Endothelial cell of umbilical vein (primary cell): ENCODE results near the gene SETD2. TPM values are rescaled to one million over a fixed set of nuclear protein-coding genes. Genes with fewer than 3 reads are reported as not detected.

ENCODE experiments used
- BruUV-seq: library from RNA; stranded (reverse); fragments of 400-500 nt; replicated peaks from 2 replicates; lab custom pipeline; 2021; lab: Mats Ljungman, UMichigan
- CTCF ChIA-PET: fragments of 300-600, 350-600 bp; sonication (Branson Sonifier 250); formaldehyde crosslinking; loops from one replicate; lab custom pipeline; 2021; ENCODE audit warnings: antibody characterized with exemption, inconsistent platforms; lab: Charles Lee
- POLR2A ChIA-PET: fragments of 300-600, 350-600 bp; sonication (Branson Sonifier 250); formaldehyde crosslinking; loops from one replicate; lab custom pipeline; 2021; ENCODE audit warnings: antibody characterized with exemption, inconsistent platforms; lab: Charles Lee
- DNase-seq: peaks from one replicate; pipeline ENCODE4 v3.0.0-alpha.2; 2011; ENCODE audit warnings: low read depth, low spot score
- FAIRE-seq: peaks from 2 replicates; lab custom pipeline; 2011; peaks lifted over from hg19 to GRCh38; lab: Jason Lieb, UNC
- H2AFZ ChIP-seq: 2 replicates; pipeline ENCODE4 v1.6.0; 2012; ENCODE audit warnings: low read depth, low read length, control low read depth, inconsistent platforms
- H3K27ac ChIP-seq: 2 replicates; pipeline ENCODE4 v1.5.1; 2011; ENCODE audit warnings: low read depth, mild to moderate bottlenecking, control low read depth, low read length, moderate library complexity; ENCODE audit not compliant: insufficient read depth
- H3K27me3 ChIP-seq, 2 experiments: 2 replicates each; pipeline versions ENCODE4 v1.6.0 to v1.6.1; 2011; ENCODE audit warnings: low read length in 2 of 2, mixed read lengths in 1 of 2; ENCODE audit not compliant: control insufficient read depth in 2 of 2, insufficient read depth in 2 of 2
- H3K36me3 ChIP-seq, 2 experiments: 2 replicates in 1 of 2; 3 replicates in 1 of 2; pipeline ENCODE4 v1.5.1; 2011; ENCODE audit warnings: low read length in 2 of 2, mild to moderate bottlenecking in 1 of 2, moderate library complexity in 1 of 2; ENCODE audit not compliant: control insufficient read depth in 2 of 2, insufficient read depth in 2 of 2; ENCODE audit errors: extremely low read depth in 1 of 2
- H3K4me1 ChIP-seq: 3 replicates; pipeline ENCODE4 v1.5.1; 2011; ENCODE audit warnings: mild to moderate bottlenecking, low read length; ENCODE audit not compliant: control insufficient read depth, insufficient read depth; ENCODE audit errors: extremely low read depth
- H3K4me2 ChIP-seq: 2 replicates; pipeline ENCODE4 v1.6.1; 2011; ENCODE audit warnings: low read length, control low read depth, mixed read lengths; ENCODE audit not compliant: insufficient read depth
- H3K4me3 ChIP-seq, 3 experiments: fragments of 200-600 bp in 1 of 3; sonication (generic), shearing (Covaris generic) in 1 of 3; replicated peaks in 1 of 3; 2 replicates each; pipeline ENCODE4 v1.5.1; 2011 to 2016; ENCODE audit warnings: control low read depth in 3 of 3, low read length in 3 of 3, mild to moderate bottlenecking in 2 of 3, inconsistent platforms in 1 of 3, low read depth in 1 of 3, moderate library complexity in 1 of 3; ENCODE audit not compliant: insufficient read depth in 1 of 3
- H3K79me2 ChIP-seq: 2 replicates; pipeline ENCODE4 v1.6.0; 2012; ENCODE audit warnings: low read length, inconsistent platforms; ENCODE audit not compliant: control insufficient read depth, insufficient read depth
- H3K9ac ChIP-seq: replicated peaks from 2 replicates; pipeline ENCODE3; 2011; ENCODE audit warnings: low read length, control low read depth; ENCODE audit not compliant: insufficient read depth; ENCODE audit errors: extremely low read depth
- H3K9me1 ChIP-seq: replicated peaks from 3 replicates; pipeline ENCODE4 v1.6.0; 2011; ENCODE audit warnings: mild to moderate bottlenecking, low read length; ENCODE audit not compliant: control insufficient read depth, insufficient read depth; ENCODE audit errors: extremely low read depth
- H3K9me3 ChIP-seq: replicated peaks from 2 replicates; pipeline ENCODE4 v1.5.1; 2012; ENCODE audit warnings: low read length, inconsistent platforms; ENCODE audit not compliant: control insufficient read depth, insufficient read depth
- H4K20me1 ChIP-seq: replicated peaks from 2 replicates; pipeline ENCODE3; 2011; ENCODE audit warnings: mild to moderate bottlenecking, low read length; ENCODE audit not compliant: control insufficient read depth, insufficient read depth; ENCODE audit errors: extremely low read depth
- EZH2 ChIP-seq: IDR thresholded peaks from 2 replicates; pipeline ENCODE4 v1.6.1; 2012; ENCODE audit warnings: borderline replicate concordance, low read depth, mild to moderate bottlenecking, moderate library complexity, low read length, inconsistent platforms; ENCODE audit not compliant: severe bottlenecking
- FOS ChIP-seq: IDR thresholded peaks from 2 replicates; pipeline ENCODE4 v1.6.1; 2011; ENCODE audit warnings: mild to moderate bottlenecking, low read length, moderate library complexity, borderline replicate concordance; ENCODE audit not compliant: insufficient read depth
- GATA2 ChIP-seq: IDR thresholded peaks from 2 replicates; pipeline ENCODE4 v1.7.0; 2011; ENCODE audit warnings: low read depth, mild to moderate bottlenecking, moderate library complexity, mixed read lengths, low read length; ENCODE audit not compliant: insufficient read length, insufficient read depth
- JUN ChIP-seq: IDR thresholded peaks from 2 replicates; pipeline ENCODE4 v1.6.1; 2011; ENCODE audit warnings: borderline replicate concordance, low read depth; ENCODE audit not compliant: insufficient read length, insufficient read depth
- MYC ChIP-seq: IDR thresholded peaks from one replicate; pipeline ENCODE4 v1.6.1; 2011; ENCODE audit warnings: mild to moderate bottlenecking, low read depth, low read length
- POLR2A ChIP-seq: IDR thresholded peaks from 2 replicates; pipeline ENCODE4 v1.6.1; 2012; ENCODE audit warnings: low read depth, mild to moderate bottlenecking, control low read depth, low read length
- POLR2AphosphoS5 ChIP-seq: IDR thresholded peaks from 2 replicates; pipeline ENCODE4 v1.6.1; 2012; ENCODE audit warnings: low read depth, mild to moderate bottlenecking, control low read depth, low read length, moderate library complexity; ENCODE audit not compliant: insufficient read depth
- dilution Hi-C: fragments of 300-500 bp; cut with MboI; formaldehyde crosslinking; loops from one replicate; pipeline ENCODE4 v1.15.0; 2019; ENCODE audit warnings: low sequenced_read_pairs; ENCODE audit not compliant: extremely low pct_ligation_motif_present
- intact Hi-C: fragments of 100-400 bp; cut with micrococcal nuclease; formaldehyde crosslinking; loops from one replicate; pipeline ENCODE4 v1.10.0; 2022
- polyA plus RNA-seq, 4 experiments: library from polyadenylated mRNA; depleted of rRNA in 3 of 4; stranded (reverse) in 3 of 4; unstranded in 1 of 4; fragments of >200 nt; gene quantifications; 2 replicates each; pipeline versions ENCODE4 v1.2.1 to v1.2.3, GENCODE V29; 2011 to 2012; ENCODE audit warnings: missing spikeins in 1 of 4
- total RNA-seq: library from RNA; stranded (reverse); gene quantifications from 2 replicates; pipeline ENCODE4 v1.2.3, GENCODE V29; 2021
- TF ChIP-seq, protein P1 (sequence below), 2 donors: IDR thresholded peaks; 1 replicate in 1 of 2; 2 replicates in 1 of 2; pipeline ENCODE4 v1.5.1; 2011; ENCODE audit warnings: low read length in 2 of 2, mild to moderate bottlenecking in 2 of 2, moderate library complexity in 2 of 2, control low read depth in 1 of 2, inconsistent platforms in 1 of 2, low read depth in 1 of 2; ENCODE audit not compliant: insufficient read depth in 1 of 2; ENCODE audit errors: extremely low read depth in 1 of 2
- TF ChIP-seq, protein P2 (sequence below): IDR thresholded peaks from 2 replicates; pipeline ENCODE4 v1.6.1; 2011; ENCODE audit not compliant: insufficient read depth, insufficient read length

SETD2 gene
- total and polyA plus RNA-seq, 2 donors (not counting 3 experiments of a cell fraction or from before 2014, with no cell fraction given), result 13.7 to 41.4 TPM

DNA sequence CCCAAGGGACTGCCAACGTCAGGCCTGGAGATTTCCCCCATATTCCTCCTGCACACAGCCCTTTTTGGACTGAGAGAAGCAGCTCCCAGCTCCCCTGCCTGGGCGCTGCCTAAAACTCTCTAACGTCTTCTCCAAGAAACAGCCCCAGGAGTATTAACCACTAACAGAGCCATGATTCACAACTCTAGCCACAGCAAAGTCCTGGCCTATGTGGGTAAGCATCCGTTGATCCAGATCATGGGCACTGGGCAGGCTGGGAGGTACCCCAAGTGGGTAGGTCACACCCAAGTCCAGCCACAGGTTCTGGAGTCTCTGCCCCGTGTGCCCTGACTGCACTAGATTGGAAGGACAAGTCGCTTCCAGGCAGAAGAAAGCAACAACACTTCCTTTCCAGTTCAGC lies 152.5 kb downstream of the SETD2 start:
- Histone ChIP-seq H3K4me2 (no peak overlapping the region), H4K20me1 (no peaks in the 10 kb centered on the region), H2AFZ (no peak overlapping the region), H3K9me3 (no peaks in the 10 kb centered on the region), H3K4me1 (peaks cover 6% of the 10 kb centered on the region), H3K79me2 (no peaks in the 10 kb centered on the region), H3K9me1 (no peaks in the 10 kb centered on the region), H3K27ac (no peak overlapping the region), H3K36me3 (peaks cover 0 to 2% of the 10 kb centered on the region in 2 experiments), H3K9ac (no peak overlapping the region), H3K4me3 (no peak overlapping the region), H3K27me3 (no peaks in the 10 kb centered on the region)
- FAIRE-seq (no peak), DNase-seq (no peak)
- TF ChIP-seq POLR2A (no peak), POLR2AphosphoS5 (no peak), GATA2 (no peak), JUN (no peak)
- TF ChIP-seq, protein P1, sequence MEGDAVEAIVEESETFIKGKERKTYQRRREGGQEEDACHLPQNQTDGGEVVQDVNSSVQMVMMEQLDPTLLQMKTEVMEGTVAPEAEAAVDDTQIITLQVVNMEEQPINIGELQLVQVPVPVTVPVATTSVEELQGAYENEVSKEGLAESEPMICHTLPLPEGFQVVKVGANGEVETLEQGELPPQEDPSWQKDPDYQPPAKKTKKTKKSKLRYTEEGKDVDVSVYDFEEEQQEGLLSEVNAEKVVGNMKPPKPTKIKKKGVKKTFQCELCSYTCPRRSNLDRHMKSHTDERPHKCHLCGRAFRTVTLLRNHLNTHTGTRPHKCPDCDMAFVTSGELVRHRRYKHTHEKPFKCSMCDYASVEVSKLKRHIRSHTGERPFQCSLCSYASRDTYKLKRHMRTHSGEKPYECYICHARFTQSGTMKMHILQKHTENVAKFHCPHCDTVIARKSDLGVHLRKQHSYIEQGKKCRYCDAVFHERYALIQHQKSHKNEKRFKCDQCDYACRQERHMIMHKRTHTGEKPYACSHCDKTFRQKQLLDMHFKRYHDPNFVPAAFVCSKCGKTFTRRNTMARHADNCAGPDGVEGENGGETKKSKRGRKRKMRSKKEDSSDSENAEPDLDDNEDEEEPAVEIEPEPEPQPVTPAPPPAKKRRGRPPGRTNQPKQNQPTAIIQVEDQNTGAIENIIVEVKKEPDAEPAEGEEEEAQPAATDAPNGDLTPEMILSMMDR (IDR thresholded peaks at IDR 0.05; ENCODE audit: extremely low read depth in 1 of 2, insufficient read depth in 1 of 2, low read depth in 1 of 2, low read length in 2 of 2), result no peak
- ChIA-PET CTCF (interaction anchor here (0.9 to 1.4 kb wide), 2 partner anchors 88 to 313 kb away, joined by 4 to 6 read pairs; no protein-coding TSS in a partner anchor), POLR2A (no interaction called here)
- intact Hi-C loops, result loop anchor here (10.0 kb wide), 1 partner anchor 363 kb away; no protein-coding TSS in a partner anchor
- dilution Hi-C loops, result no loop called here
- no TSS peak for BruUV-seq

DNA sequence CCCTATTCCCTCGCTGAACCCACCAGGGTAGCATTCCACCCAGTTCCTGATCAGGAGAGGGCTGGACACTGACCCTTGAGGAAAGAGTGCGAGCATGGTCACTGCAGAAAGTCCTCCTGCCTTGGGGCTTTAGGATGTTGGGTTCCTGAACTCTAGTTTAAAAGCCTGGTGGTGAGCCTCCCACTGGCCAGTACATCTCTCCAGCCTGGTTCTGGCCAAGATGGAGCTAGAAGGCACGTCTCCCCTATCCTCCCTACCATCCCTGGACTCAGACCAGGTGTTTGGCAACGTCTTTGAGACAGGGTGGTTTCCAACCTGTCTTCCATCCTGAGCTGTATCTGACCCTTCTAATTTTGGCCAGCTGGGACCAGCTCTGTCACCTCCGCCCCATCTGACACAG lies 153.0 kb downstream of the SETD2 start:
- DNase-seq (no peak), FAIRE-seq (no peak)
- Histone ChIP-seq H3K36me3 (peaks cover 2 to 4% of the 10 kb centered on the region in 2 experiments), H4K20me1 (no peaks in the 10 kb centered on the region), H3K9me1 (no peaks in the 10 kb centered on the region), H3K9ac (no peak overlapping the region), H3K27ac (no peak overlapping the region), H3K4me1 (peaks cover 6% of the 10 kb centered on the region), H3K4me3 (no peak overlapping the region), H3K9me3 (no peaks in the 10 kb centered on the region), H3K4me2 (no peak overlapping the region), H3K27me3 (no peaks in the 10 kb centered on the region), H3K79me2 (no peaks in the 10 kb centered on the region), H2AFZ (no peak overlapping the region)
- TF ChIP-seq FOS, result no peak
- no peak for TF ChIP-seq JUN
- no peak for TF ChIP-seq EZH2
- TF ChIP-seq MYC, result no peak
- no peak for TF ChIP-seq POLR2A
- no peak for TF ChIP-seq GATA2
- TF ChIP-seq POLR2AphosphoS5, result no peak
- TF ChIP-seq, protein P2, sequence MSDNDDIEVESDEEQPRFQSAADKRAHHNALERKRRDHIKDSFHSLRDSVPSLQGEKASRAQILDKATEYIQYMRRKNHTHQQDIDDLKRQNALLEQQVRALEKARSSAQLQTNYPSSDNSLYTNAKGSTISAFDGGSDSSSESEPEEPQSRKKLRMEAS, result no peak
- no TSS peak for BruUV-seq
- CTCF ChIA-PET, result interaction anchor here (0.9 to 1.4 kb wide), 2 partner anchors 87 to 313 kb away, joined by 4 to 6 read pairs; no protein-coding TSS in a partner anchor
- POLR2A ChIA-PET, result no interaction called here
- intact Hi-C loops, result loop anchor here (10.0 kb wide), 1 partner anchor 364 kb away; no protein-coding TSS in a partner anchor
- dilution Hi-C loops, result no loop called here
